ENCODE measurements around the gene PIEZO2.
A peak's percentile ranks its signal among the peaks of the same experiment; 100 is the strongest.

The PIEZO2 gene

DNA sequence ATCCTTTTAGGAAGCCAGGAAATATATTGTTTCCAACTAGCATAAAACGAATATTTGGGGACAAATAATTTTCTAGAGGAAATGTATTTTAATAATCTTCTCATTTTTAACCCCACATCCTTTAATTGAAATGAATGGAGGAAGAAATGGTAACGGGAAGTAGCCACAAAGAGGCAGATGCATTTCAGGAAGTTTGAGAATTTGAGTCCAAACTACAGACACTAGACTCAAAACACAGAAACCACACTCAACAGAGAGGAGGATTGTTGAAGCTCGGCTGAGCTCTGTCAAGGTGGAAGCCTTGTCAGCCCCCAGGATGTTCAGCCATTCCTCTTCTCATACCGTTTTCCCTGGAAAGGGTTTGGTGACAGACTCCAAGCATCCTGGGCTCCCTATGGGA is 335.0 kb downstream of the PIEZO2 start:
- DNase-seq (ENCODE audit: insufficient read length) (no peak), FAIRE-seq (peak; percentile 48)
- TF ChIP-seq TAF1 (IDR thresholded peaks at IDR 0.05; ENCODE audit: borderline replicate concordance, low read depth, low read length) (no peak), POLR2AphosphoS5 (IDR thresholded peaks at IDR 0.05; ENCODE audit: low read depth, low read length) (no peak), POLR2A (IDR thresholded peaks at IDR 0.05; ENCODE audit: low read depth, low read length) (no peak)

DNA sequence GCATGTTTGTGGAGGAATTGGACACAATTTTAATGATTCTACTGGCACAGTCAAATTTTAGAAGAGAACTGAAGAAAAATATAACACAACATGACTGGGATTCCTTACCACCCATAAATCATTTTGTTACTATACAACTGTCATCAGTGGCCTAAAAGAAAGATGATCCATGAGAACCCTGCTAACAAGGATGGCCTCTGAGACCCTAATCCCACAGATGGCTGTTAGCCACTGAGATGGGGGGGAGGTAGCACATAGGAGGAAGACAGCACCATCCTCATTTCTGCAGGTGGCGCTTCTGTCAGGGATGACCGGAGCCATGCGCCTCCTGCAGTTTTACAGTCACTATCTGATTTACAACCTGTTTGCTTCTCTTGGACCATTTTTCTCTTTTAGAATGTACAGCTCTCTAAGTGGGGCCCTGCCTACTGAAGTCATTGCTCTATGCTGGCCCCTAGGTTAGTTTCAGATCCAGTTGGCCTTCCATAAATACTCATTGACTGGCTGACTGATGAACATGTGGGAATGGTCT is 343.7 kb downstream of the PIEZO2 start:
- FAIRE-seq (no peak), DNase-seq (ENCODE audit: insufficient read length) (no peak)
- TF ChIP-seq TAF1 (IDR thresholded peaks at IDR 0.05; ENCODE audit: borderline replicate concordance, low read depth, low read length): no peak

DNA sequence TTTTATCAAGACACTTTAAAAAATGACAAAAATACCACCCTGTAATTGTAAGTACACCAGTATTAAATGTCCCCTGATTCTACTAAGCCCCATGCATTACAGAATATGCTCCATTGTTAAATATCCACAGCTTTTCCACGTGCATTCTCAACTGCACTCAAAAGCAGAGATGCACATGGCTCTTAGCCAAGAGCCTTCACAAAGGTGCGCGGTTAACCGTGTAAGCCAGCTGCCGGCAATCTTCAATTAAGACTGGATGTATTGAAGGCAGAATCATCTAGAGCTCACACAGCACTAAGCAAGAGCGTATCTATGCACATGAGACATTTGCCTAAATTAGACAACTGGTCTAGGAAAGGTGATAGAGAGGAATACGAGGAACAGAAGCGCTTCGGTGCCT is 345.2 kb downstream of the PIEZO2 start:
- no peak for FAIRE-seq
- no peak for DNase-seq (ENCODE audit: insufficient read length)
- TF ChIP-seq TAF1 (IDR thresholded peaks at IDR 0.05; ENCODE audit: borderline replicate concordance, low read depth, low read length) (no peak), POLR2A (IDR thresholded peaks at IDR 0.05; ENCODE audit: low read depth, low read length) (no peak)

DNA sequence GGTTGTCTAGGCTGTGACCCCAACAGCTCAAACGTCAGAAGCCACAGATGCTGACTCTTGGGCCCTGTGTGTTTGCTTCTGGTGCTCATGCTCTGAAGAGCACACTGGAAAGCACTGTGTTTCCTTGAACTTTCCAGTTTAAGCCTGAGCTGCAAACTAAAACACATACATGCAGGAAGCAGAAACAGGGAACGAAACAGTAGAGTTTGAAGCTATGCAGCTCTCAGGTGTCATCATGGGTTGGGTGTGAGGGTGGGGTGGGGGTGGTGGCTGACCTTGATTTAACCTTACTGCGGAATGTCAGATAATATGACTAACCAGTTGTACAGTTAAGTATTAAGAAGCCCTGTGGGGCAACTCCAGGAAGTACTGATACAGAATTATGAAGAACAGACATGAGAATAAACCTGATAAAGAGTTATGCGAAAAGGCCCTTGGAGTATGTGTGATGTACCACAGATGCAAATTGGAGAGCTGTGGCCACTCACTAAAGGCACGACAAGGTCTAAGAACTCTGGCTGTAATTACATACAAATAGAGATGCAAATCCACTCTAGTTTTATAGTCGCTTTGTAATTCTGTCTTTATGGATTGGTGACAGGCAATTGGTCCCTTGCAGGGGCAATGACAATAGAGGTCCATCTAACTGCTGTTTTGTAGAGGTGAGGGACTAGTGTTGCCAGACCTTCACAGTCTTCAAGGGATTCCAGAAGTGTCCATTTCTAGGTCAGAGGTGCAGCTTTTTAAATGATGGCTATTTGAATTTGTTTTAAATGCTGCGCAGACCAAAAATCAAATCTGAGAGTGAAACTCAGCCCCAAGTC is 350.4 kb downstream of the PIEZO2 start:
- DNase-seq (ENCODE audit: insufficient read length): no peak
- no peak for FAIRE-seq
- no peak for TF ChIP-seq POLR2AphosphoS5 (IDR thresholded peaks at IDR 0.05; ENCODE audit: low read depth, low read length)
- TF ChIP-seq POLR2A (IDR thresholded peaks at IDR 0.05; ENCODE audit: low read depth, low read length): no peak
- TF ChIP-seq TAF1 (IDR thresholded peaks at IDR 0.05; ENCODE audit: borderline replicate concordance, low read depth, low read length): no peak

DNA sequence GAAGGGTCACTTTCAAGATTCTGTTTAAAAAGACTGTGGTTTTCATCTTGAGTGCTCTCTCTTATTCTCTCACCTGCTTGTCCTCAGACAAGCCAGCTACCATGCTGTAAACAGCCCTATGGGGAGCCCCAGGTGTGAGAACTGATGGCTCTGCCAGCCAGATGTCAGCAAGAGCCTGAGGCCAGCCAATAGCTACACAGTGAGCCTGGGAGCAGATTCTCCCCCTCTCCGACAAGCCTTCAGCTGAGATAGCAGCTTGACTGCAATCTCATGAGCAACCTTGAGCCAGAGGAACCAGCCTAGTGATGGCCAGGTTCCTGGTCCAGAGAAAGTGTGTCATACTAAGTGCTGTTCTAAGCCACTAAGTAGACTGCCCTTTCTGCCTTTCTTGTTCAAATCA is 351.5 kb downstream of the PIEZO2 start:
- no peak for DNase-seq (ENCODE audit: insufficient read length)
- FAIRE-seq: no peak
- TF ChIP-seq POLR2AphosphoS5 (IDR thresholded peaks at IDR 0.05; ENCODE audit: low read depth, low read length): no peak
- TF ChIP-seq POLR2A (IDR thresholded peaks at IDR 0.05; ENCODE audit: low read depth, low read length): no peak

DNA sequence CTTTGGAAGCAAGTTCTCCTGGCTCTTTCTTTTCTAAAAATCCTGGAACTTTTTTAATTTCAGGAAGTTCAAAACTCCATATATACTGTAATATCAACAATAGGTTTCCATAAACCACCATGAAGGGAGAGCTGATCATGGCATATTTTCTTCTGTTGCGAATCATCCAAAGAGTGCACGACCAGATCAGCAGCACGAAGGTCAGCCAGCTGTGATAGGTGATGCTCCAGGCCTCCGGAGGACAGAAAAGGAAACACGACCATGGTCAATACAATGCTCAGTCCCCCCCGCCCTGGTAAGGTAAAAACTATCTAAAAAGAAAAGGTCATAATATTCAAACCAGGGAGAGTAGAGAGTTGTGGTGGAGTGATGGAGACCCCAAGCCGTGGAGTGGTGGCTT is 354.6 kb downstream of the PIEZO2 start:
- no peak for TF ChIP-seq TAF1 (IDR thresholded peaks at IDR 0.05; ENCODE audit: borderline replicate concordance, low read depth, low read length)
- no peak for TF ChIP-seq POLR2AphosphoS5 (IDR thresholded peaks at IDR 0.05; ENCODE audit: low read depth, low read length)
- TF ChIP-seq POLR2A (IDR thresholded peaks at IDR 0.05; ENCODE audit: low read depth, low read length): no peak
- FAIRE-seq (no peak), DNase-seq (ENCODE audit: insufficient read length) (no peak)

DNA sequence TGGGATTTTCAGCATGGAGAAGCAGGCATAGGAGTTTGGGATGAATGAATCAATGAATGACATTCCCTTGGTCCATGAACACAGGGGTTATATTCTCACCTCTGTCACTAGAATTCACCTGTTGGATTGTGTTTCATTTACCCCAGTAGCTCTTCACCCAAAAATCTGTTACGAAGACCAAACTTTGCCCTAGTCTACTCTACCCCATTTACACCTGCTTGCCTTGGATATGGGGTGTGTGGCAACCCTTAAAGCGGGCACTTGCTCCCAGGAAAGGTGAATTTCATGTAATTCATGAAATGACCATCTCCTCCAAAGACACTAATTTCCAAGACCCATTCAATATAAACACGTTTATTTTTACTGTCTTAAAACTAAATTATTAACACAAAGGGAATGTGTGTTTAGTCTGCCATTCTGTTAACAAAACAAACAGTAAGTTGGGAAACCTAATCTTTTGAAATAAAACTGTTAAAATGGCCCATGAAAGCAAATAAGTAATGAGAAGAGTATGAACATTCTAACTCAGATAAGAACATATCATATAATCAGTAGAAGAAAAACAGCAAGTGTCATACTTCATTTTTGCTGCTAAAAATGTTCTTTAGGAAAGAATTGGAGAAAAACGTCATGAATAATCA is 355.5 kb downstream of the PIEZO2 start:
- no peak for TF ChIP-seq TAF1 (IDR thresholded peaks at IDR 0.05; ENCODE audit: borderline replicate concordance, low read depth, low read length)
- TF ChIP-seq POLR2AphosphoS5 (IDR thresholded peaks at IDR 0.05; ENCODE audit: low read depth, low read length): no peak
- no peak for TF ChIP-seq POLR2A (IDR thresholded peaks at IDR 0.05; ENCODE audit: low read depth, low read length)
- no peak for FAIRE-seq

DNA sequence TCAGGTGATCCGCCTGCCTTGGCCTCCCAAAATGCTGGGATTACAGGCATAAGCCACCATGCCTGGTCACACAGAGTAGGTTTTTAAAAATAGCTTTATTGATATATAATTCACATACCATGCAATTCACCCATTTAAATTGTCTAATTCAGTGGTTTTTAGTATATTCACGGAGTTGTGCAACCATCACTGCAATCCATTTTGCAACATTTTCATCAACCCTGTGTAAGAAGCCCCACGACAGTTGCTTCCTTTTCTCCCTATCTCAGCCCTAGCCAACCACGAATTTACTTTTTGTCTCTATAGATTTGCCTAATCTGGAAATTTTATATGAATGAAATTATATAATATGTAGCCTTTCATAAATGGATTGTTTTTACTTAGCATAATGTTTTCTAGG is 357.2 kb downstream of the PIEZO2 start:
- TF ChIP-seq POLR2AphosphoS5 (IDR thresholded peaks at IDR 0.05; ENCODE audit: low read depth, low read length): no peak
- TF ChIP-seq POLR2A (IDR thresholded peaks at IDR 0.05; ENCODE audit: low read depth, low read length): no peak
- TF ChIP-seq TAF1 (IDR thresholded peaks at IDR 0.05; ENCODE audit: borderline replicate concordance, low read depth, low read length): no peak
- FAIRE-seq: no peak
- no peak for DNase-seq (ENCODE audit: insufficient read length)

More for the DNA sequence above, 355.5 kb downstream of the PIEZO2 start:
- no peak for DNase-seq (ENCODE audit: insufficient read length)

DNA sequence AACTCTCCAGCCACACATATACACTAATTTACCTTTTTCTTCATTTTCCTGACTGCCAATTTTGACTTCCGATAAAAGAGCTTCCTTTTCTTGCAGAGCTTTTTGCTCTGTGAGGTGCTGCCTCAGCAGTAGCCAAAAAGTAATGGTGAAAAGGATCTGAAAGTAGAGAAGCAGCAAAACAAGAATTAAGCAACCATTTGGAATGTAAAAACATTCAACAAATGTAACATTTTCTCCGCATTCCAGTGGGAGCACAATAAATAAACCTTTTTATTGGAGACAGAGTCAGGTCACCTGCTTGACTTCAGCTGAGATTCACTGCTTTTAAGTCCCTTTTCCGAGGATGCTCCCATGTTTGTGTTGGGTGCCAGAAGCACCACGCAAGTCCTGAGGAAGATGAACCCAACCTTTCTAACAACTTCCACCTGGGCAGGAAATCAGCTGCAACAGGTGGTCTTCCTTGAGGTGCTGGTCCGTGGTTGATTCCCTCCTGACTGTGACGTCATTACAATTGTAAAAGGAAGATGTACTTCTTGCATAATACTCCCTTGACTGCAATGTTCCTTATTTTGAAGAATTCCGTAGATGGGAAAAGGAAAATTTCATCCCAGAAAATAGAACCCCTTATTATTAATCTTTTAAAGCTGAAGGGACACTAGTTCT is 358.1 kb downstream of the PIEZO2 start:
- DNase-seq (ENCODE audit: insufficient read length): no peak
- TF ChIP-seq TAF1 (IDR thresholded peaks at IDR 0.05; ENCODE audit: borderline replicate concordance, low read depth, low read length) (no peak), POLR2AphosphoS5 (IDR thresholded peaks at IDR 0.05; ENCODE audit: low read depth, low read length) (no peak), POLR2A (IDR thresholded peaks at IDR 0.05; ENCODE audit: low read depth, low read length) (no peak)
- FAIRE-seq: no peak

DNA sequence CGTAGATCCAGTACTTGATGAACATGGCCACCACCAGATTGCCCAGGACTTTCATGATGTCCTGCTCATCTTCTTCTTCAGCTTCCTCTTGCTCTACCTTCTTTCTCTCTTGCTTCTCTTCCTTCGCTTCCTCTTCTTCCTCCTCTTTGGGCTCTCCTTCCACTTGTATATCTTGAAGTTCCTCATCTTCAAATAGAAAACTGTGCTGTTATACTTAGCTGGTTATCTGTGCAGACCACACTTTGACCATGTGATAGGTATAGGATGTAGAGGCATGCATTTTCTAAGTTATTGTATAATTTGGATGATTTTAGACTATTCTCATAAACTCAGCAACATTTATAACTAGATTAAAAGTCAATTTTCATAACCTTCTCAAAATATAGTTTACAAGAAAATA is 360.2 kb downstream of the PIEZO2 start:
- FAIRE-seq: no peak

DNA sequence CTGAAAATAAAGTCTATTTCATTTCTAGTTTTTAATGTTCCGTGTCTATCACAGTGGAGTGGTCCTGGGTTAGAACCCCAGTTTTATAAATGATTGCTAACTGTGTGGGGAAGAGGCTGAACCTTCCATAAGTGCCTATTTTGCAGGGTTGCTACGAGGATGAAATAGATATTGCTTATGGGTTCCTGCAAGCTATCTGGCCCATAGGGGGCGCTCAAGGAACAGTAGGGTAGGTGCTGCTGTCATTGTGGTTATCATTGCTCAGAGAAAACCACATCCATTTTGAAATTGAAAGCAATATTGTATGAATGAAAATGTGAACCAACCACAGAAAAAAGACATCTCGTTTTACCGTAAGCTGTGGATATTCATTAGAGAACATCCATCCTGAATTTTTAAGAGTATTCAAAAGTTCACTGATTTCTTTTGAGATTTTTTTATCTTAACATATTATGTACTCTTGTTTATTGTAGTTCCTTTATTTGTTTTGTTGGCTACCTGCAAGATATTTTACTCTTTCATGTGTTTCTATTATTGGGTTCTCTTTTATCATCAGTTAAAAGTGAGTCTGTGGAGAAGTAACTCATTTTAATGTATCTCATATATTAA is 362.0 kb downstream of the PIEZO2 start:
- TF ChIP-seq POLR2A (IDR thresholded peaks at IDR 0.05; ENCODE audit: low read depth, low read length) (no peak), POLR2AphosphoS5 (IDR thresholded peaks at IDR 0.05; ENCODE audit: low read depth, low read length) (no peak)
- FAIRE-seq (peak; percentile 96), DNase-seq (ENCODE audit: insufficient read length) (peak; percentile 17)

More for the DNA sequence above, 360.2 kb downstream of the PIEZO2 start:
- no peak for TF ChIP-seq POLR2AphosphoS5 (IDR thresholded peaks at IDR 0.05; ENCODE audit: low read depth, low read length)
- TF ChIP-seq POLR2A (IDR thresholded peaks at IDR 0.05; ENCODE audit: low read depth, low read length): no peak
- TF ChIP-seq TAF1 (IDR thresholded peaks at IDR 0.05; ENCODE audit: borderline replicate concordance, low read depth, low read length): no peak
- DNase-seq (ENCODE audit: insufficient read length): no peak

All from GM12892 (cell line).